ENCODE measurements around the gene MTCP1.

The MTCP1 gene

GRCh38 chrX:155046129-155046810, 24.7 kb downstream of the MTCP1 start:
- no peak for TF ChIP-seq CTCF (IDR thresholded peaks at IDR 0.05; ENCODE audit: control extremely low read depth, extremely low read depth, low read depth, missing control alignments)
- DNase-seq (ENCODE audit: extremely low spot score): no peak
- POLR2A ChIA-PET: no interaction called here
- CTCF ChIA-PET: interaction anchor here (1.0 to 1.7 kb wide), 5 partner anchors 11 to 190 kb away, joined by 3 to 6 read pairs (median 4); no protein-coding TSS in a partner anchor

- no peak for DNase-seq (ENCODE audit: extremely low spot score)
- CTCF ChIA-PET: interaction anchor here (1.6 kb wide), 1 partner anchor 21 kb away, joined by 4 read pairs; no protein-coding TSS in a partner anchor
- POLR2A ChIA-PET: no interaction called here
- no peak for TF ChIP-seq CTCF (IDR thresholded peaks at IDR 0.05; ENCODE audit: control extremely low read depth, extremely low read depth, low read depth, missing control alignments)
These were observed 35.2 kb downstream of the MTCP1 start for GRCh38 chrX:155035688-155036087.

GRCh38 chrX:155031657-155032056, 39.3 kb downstream of the MTCP1 start:
- DNase-seq (ENCODE audit: extremely low spot score): no peak
- POLR2A ChIA-PET: no interaction called here
- CTCF ChIA-PET: interaction anchor here (1.3 to 1.9 kb wide), 3 partner anchors 15 to 25 kb away, joined by 3 to 7 read pairs (median 4); no protein-coding TSS in a partner anchor
- no peak for TF ChIP-seq CTCF (IDR thresholded peaks at IDR 0.05; ENCODE audit: control extremely low read depth, extremely low read depth, low read depth, missing control alignments)

GRCh38 chrX:155028877-155029291, 42.1 kb downstream of the MTCP1 start:
- TF ChIP-seq CTCF (IDR thresholded peaks at IDR 0.05; ENCODE audit: control extremely low read depth, extremely low read depth, low read depth, missing control alignments): no peak
- ChIA-PET POLR2A (no interaction called here), CTCF (interaction anchor here (1.8 kb wide), 1 partner anchor 28 kb away, joined by 5 read pairs; no protein-coding TSS in a partner anchor)
- DNase-seq (ENCODE audit: extremely low spot score): no peak

- CTCF ChIA-PET: interaction anchor here (1.8 kb wide), 1 partner anchor 29 kb away, joined by 5 read pairs; no protein-coding TSS in a partner anchor
These were observed 42.8 kb downstream of the MTCP1 start for GRCh38 chrX:155028129-155028528.

GRCh38 chrX:155027509-155028066, 43.3 kb downstream of the MTCP1 start:
- POLR2A ChIA-PET: interaction anchor here (1.1 kb wide), 1 partner anchor 37 kb away, joined by 3 read pairs; no protein-coding TSS in a partner anchor
- CTCF ChIA-PET: interaction anchor here (1.0 to 1.8 kb wide), 2 partner anchors 29 to 43 kb away, joined by 3 to 5 read pairs; no protein-coding TSS in a partner anchor
- TF ChIP-seq CTCF (IDR thresholded peaks at IDR 0.05; ENCODE audit: control extremely low read depth, extremely low read depth, low read depth, missing control alignments): no peak
- DNase-seq (ENCODE audit: extremely low spot score): no peak

More at GRCh38 chrX:155028129-155028528, 42.8 kb downstream of the MTCP1 start:
- POLR2A ChIA-PET: no interaction called here
- DNase-seq (ENCODE audit: extremely low spot score): no peak
- TF ChIP-seq CTCF (IDR thresholded peaks at IDR 0.05; ENCODE audit: control extremely low read depth, extremely low read depth, low read depth, missing control alignments): peak; percentile 7

Measured in GM10248 (cell line).